Fibroblast of the aortic adventitia (primary cell): ENCODE data around the gene HIBADH. TPM values are rescaled to one million over a fixed set of nuclear protein-coding genes. Genes with fewer than 3 reads are reported as not detected.

Experiments used
- DNase-seq: peaks from one replicate; pipeline ENCODE4 v3.0.0-alpha.2; 2010; ENCODE audit warnings: low read depth
- H3K4me3 ChIP-seq: 2 replicates; pipeline ENCODE4 v1.5.1; 2011; ENCODE audit warnings: low read depth, mild to moderate bottlenecking, control low read depth, low read length, moderate library complexity
- total RNA-seq: library from RNA; depleted of rRNA; stranded (reverse); fragments of >200 nt; gene quantifications from 2 replicates; pipeline ENCODE4 v1.2.3, GENCODE V29; 2012; ENCODE audit warnings: low replicate concordance
- TF ChIP-seq, protein P1 (sequence below): IDR thresholded peaks from 2 replicates; pipeline ENCODE4 v1.5.1; 2011; ENCODE audit warnings: mild to moderate bottlenecking, low read length, control low read depth, inconsistent platforms; ENCODE audit not compliant: insufficient read depth

Gene HIBADH
- total RNA-seq, 1 donor: 58.1 TPM

DNA sequence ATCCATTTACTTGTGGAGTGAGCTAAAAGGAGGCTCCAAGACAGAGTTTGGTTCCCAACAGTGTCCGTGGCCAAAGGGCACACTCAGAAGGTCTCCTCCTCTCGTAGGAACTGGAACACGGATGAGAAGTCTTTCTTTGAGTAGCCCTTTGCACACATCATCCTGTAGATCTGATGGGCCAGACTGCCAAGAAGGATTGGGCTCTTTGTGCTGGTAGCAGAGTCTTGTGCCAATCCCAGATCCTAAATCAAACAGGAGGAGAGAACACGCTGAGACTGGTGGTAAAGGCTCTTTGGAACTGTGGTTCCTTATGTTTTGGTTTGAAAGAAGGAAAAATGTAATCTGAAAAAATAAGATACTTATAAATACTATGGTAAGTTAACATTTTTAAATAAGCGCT lies 136.6 kb downstream of the HIBADH start:
- TF ChIP-seq, protein P1, sequence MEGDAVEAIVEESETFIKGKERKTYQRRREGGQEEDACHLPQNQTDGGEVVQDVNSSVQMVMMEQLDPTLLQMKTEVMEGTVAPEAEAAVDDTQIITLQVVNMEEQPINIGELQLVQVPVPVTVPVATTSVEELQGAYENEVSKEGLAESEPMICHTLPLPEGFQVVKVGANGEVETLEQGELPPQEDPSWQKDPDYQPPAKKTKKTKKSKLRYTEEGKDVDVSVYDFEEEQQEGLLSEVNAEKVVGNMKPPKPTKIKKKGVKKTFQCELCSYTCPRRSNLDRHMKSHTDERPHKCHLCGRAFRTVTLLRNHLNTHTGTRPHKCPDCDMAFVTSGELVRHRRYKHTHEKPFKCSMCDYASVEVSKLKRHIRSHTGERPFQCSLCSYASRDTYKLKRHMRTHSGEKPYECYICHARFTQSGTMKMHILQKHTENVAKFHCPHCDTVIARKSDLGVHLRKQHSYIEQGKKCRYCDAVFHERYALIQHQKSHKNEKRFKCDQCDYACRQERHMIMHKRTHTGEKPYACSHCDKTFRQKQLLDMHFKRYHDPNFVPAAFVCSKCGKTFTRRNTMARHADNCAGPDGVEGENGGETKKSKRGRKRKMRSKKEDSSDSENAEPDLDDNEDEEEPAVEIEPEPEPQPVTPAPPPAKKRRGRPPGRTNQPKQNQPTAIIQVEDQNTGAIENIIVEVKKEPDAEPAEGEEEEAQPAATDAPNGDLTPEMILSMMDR: no peak
- no peak overlapping the region for H3K4me3 ChIP-seq
- DNase-seq: no peak

DNA sequence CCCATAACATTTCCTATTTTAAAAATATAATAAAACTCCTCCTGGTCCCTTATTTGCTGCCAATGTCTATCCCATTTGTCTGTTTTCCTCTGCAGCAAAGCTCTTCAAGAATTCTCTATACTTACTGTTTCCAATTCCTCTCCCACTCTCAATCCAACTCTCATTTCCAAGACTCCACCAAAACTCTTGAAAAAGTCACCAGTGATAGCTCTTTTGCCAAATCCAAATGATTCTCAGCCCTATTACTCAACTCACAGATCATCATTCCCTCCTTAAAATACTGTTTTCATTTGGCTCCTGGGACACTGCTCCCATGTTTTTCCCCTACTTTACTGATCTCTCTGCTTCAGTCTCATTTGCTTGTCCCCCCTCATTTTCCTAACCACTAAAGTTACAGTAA lies 139.4 kb downstream of the HIBADH start:
- DNase-seq: peak; percentile 14
- TF ChIP-seq, protein P1: no peak
- no peak overlapping the region for H3K4me3 ChIP-seq

DNA sequence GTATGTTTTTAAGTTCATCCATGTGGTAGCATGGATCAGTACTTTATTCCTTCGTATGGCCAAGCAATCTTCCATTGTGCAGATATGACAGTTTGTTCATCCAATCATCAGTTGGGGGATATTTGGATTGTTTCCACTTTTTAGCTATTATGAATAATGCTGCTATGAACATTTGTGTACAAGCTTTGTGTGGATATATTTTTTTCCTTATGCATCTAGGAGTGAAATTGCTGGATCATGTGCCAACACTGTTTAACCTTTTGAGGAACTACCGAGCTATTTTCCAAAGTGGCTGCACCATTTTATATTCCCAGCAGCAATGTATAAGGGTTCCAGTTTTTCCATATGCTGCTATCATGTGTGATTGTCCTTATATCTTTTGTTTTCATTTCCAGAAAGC lies 140.1 kb downstream of the HIBADH start:
- H3K4me3 ChIP-seq: no peak overlapping the region
- TF ChIP-seq, protein P1: no peak
- DNase-seq: no peak

DNA sequence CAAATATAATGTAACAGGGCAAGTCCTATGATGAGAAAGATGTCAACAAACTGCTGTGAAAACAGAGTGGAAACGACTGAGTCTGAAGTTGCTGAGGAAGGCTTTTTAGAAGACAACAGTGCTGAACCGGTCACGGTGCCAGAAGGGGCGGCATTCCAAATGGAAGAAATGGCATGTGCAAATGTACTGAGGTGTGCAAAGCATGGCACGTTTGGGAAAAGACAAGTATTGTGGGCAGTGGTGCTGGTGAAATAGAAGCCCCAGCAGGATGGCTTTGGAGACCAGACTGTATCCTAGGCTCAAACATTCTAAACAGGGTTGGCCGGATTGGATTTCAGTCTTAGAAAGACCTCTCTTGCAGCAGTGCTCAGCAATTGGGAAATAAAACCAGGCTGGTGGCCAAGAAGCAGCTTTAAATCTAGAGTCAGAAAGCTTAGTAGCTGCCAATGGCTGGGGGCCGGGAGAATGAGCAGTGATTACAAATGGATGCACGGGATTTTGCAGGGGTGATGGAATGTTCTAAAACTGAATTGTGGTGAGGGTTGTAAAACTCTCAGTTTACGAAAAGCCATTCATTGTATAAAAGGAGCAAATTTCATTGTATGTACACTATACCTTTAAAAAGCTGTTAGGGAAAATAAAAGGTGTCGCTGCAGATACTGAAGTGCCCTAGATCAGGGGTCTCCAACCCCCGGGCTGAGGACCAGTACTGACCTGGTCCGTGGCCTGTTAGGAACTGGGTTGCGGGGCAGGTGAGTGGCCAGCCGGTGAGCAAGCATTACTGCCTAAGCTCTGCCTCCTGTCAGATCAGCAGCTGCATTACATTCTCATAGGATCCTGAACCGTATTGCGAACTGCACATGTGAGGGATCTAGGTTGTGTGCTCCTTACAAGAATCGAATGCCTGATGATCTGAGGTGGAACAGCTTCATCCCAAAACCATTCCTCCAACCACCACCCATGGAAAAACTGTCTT lies 141.6 kb downstream of the HIBADH start:
- no peak overlapping the region for H3K4me3 ChIP-seq
- TF ChIP-seq, protein P1: no peak
- DNase-seq: peak; percentile 91

DNA sequence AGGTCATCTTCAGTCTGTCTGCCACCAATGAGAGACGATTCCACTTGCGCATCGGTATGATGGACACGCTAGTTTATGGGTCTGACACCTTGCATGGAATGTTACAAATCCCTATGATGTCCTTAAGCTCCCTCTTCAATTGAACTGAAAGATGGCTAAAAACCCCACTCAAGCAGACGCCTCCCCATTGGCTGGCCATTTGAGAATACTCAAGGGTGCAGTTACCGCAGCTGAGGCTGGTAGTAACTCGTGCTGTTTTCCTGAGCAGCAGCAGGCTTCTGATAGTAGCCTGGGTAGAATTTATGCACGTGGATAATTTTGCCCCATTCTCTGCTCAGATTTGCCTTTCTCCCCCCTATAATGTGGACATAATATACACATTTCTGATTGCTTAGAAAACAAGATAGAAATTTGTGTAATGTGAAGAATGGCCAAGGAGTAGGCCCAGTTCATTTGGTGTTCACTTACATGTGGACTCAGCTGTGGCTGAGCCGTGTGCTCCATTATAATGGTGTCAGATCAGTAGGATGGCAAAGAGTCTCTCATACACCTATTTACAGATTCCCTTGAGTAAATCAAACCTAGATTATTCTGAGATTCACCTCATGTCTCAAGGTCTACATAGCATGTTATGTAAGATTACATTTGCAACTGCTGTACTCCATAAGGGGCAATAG lies 142.8 kb downstream of the HIBADH start:
- DNase-seq: no peak
- TF ChIP-seq, protein P1: no peak
- no peak overlapping the region for H3K4me3 ChIP-seq

DNA sequence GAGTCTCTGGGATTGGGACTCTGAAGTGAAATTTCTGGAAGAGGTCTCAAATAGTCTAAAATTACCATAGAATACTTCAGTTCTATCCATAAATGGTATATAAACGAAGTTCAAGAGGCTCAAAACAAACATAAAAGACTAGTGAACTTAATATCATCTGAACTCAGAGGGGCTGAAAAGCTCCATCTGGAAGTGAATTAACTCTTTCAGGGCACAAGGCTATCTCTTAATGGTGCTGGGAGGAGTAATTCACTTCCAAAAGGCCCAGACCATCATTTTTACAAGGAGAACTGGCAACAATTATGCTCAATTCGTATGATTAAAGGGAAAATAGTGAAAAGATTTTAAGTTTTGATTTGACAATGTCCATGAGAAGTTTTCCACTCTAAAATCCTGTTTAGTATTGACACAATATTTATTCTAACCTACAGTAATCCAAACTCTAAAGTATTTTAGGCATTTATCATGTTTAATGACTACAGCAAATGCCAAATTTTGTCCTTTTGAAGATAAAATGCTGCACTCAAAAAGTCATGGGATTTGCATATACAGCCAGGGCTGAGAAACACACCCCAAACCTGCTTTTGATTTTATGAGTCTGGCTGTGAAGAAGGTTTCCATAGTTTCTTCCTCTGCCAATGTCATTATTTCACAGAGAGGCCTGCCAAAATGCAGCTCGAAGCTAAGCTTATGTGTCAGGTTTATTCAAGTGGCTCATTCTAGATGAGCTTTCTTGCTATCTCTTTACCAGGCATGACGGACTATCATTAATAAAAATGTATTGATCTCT lies 143.9 kb downstream of the HIBADH start:
- no peak overlapping the region for H3K4me3 ChIP-seq
- TF ChIP-seq, protein P1: no peak
- peak; percentile 18 for DNase-seq
